Prostate gland (tissue), 2 donors: ENCODE results near the gene TMEM169. TPM values are rescaled to one million over a fixed set of nuclear protein-coding genes. Genes with fewer than 3 reads are reported as not detected.

Source experiments
- DNase-seq: peaks from one replicate; pipeline ENCODE4 v3.0.0-alpha.2; 2019; ENCODE audit warnings: low spot score
- H3K27ac ChIP-seq, 2 donors: fragments of 200-600 bp; sonication (generic); 2 replicates each; pipeline ENCODE4 v1.5.1; 2017 to 2019
- H3K27me3 ChIP-seq: fragments of 200-600 bp; sonication (generic); replicated peaks from 2 replicates; pipeline ENCODE4 v1.5.1; 2019; ENCODE audit not compliant: insufficient read depth
- H3K36me3 ChIP-seq, 2 donors: fragments of 200-600 bp; sonication (generic); 1 replicate in 1 of 2; 2 replicates in 1 of 2; pipeline versions ENCODE4 v1.5.1 to v1.8.1; 2017 to 2019
- H3K4me1 ChIP-seq: fragments of 200-600 bp; sonication (generic); replicated peaks from 2 replicates; pipeline ENCODE4 v1.5.1; 2019
- H3K4me3 ChIP-seq, 2 donors: fragments of 200-600 bp; sonication (generic); 2 replicates each; pipeline ENCODE4 v1.5.1; 2017 to 2019
- H3K9me3 ChIP-seq: fragments of 200-600 bp; sonication (generic); 2 replicates; pipeline ENCODE4 v1.5.1; 2017
- POLR2A ChIP-seq: fragments of 450-650 bp; IDR thresholded peaks from one replicate; pipeline ENCODE4 v1.6.1; 2016; ENCODE audit warnings: antibody characterized with exemption, mild to moderate bottlenecking
- POLR2AphosphoS5 ChIP-seq: sonication (generic); formaldehyde crosslinking; IDR thresholded peaks from one replicate; pipeline ENCODE4 v1.6.1; 2017; ENCODE audit warnings: antibody characterized with exemption
- WGBS: methylation state at CpG from one replicate; pipeline ENCODE4 v1.1.5; 2018; 5-methylcytosine and 5-hydroxymethylcytosine counted together
- intact Hi-C: fragments of 100-400 bp; cut with DNase I; formaldehyde crosslinking; loops from one replicate; pipeline ENCODE4 v1.14.2; 2022
- total RNA-seq, 2 donors: library from RNA; depleted of rRNA; stranded (reverse); fragments of >200 nt; gene quantifications; one replicate each; pipeline ENCODE4 v1.1.0, GENCODE V29; 2016
- TF ChIP-seq, protein P1 (sequence below), 4 experiments: fragments of 200-600 bp in 2 of 4; fragments of 450-650 bp in 2 of 4; sonication (generic) in 2 of 4; IDR thresholded peaks; 1 replicate in 3 of 4; 2 replicates in 1 of 4; pipeline ENCODE4 v1.5.1; 2016 to 2019; ENCODE audit warnings: antibody characterized with exemption in 4 of 4, mild to moderate bottlenecking in 2 of 4, moderate library complexity in 2 of 4

TMEM169 gene
- total RNA-seq, 2 donors from 2014 or later = 0.80 to 1.1 TPM

DNA sequence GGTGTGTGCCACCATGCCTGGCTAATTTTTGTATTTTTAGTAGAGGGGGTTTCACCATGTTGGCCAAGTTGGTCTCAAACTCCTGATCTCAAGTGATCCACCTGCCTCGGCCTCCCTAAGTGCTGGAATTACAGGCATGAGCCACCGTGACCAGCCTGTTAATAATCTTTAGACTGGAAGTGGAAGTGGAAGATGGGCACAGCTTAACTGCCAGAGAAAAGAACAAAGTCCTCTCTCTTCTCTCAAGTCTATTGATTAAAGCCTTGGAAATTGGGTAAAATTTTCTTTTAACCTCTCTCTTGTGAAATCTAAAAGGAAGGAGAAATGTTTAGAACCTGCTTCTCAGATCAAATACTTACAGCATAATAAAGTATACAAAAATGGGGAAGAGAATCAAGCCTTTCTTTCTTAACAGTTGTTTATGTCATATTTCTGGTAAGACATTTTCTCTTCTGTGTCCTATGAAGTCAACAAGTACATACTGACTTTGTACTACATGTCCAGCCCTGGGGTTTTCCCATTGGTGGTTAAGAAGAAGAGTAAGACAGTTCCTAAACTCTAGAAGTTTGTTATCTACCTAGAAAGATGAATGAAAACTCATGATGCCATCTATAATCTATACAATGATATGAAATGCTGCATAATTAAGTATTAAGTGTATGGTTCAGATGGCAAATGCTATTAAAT is 4.6 kb downstream of the TMEM169 start:
- Histone ChIP-seq H3K27ac (no peak overlapping the region), H3K27me3 (no peaks in the 10 kb centered on the region), H3K4me3 (no peak overlapping the region), H3K36me3 (no peaks in the 10 kb centered on the region), H3K9me3 (no peaks in the 10 kb centered on the region), H3K4me1 (no peaks in the 10 kb centered on the region)
- TF ChIP-seq, protein P1, sequence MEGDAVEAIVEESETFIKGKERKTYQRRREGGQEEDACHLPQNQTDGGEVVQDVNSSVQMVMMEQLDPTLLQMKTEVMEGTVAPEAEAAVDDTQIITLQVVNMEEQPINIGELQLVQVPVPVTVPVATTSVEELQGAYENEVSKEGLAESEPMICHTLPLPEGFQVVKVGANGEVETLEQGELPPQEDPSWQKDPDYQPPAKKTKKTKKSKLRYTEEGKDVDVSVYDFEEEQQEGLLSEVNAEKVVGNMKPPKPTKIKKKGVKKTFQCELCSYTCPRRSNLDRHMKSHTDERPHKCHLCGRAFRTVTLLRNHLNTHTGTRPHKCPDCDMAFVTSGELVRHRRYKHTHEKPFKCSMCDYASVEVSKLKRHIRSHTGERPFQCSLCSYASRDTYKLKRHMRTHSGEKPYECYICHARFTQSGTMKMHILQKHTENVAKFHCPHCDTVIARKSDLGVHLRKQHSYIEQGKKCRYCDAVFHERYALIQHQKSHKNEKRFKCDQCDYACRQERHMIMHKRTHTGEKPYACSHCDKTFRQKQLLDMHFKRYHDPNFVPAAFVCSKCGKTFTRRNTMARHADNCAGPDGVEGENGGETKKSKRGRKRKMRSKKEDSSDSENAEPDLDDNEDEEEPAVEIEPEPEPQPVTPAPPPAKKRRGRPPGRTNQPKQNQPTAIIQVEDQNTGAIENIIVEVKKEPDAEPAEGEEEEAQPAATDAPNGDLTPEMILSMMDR (IDR thresholded peaks at IDR 0.05) = no peak
- no peak for TF ChIP-seq POLR2AphosphoS5
- no peak for TF ChIP-seq POLR2A
- 92% methylated on average over 2 of the region's 2 CpGs for WGBS
- intact Hi-C loops = no loop called here
- DNase-seq = no peak

- WGBS = 96% methylated on average over 1 of the region's 1 CpG
- H3K9me3 ChIP-seq = no peaks in the 10 kb centered on the region
- no peak for TF ChIP-seq POLR2AphosphoS5
- TF ChIP-seq, protein P1 (IDR thresholded peaks at IDR 0.05) = no peak
- TF ChIP-seq POLR2A = no peak
- H3K27me3 ChIP-seq = no peaks in the 10 kb centered on the region
- DNase-seq = no peak
- intact Hi-C loops = no loop called here
- no peak overlapping the region for H3K4me3 ChIP-seq
- no peaks in the 10 kb centered on the region for H3K36me3 ChIP-seq
- H3K4me1 ChIP-seq = no peaks in the 10 kb centered on the region
- H3K27ac ChIP-seq = no peak overlapping the region
Observed at GRCh38 chr2:216090369-216090786, 8.7 kb downstream of the TMEM169 start.

GRCh38 chr2:216092646-216093045 is 10.9 kb downstream of the TMEM169 start:
- Histone ChIP-seq H3K4me1 (no peaks in the 10 kb centered on the region), H3K27ac (no peak overlapping the region), H3K4me3 (no peak overlapping the region), H3K27me3 (no peaks in the 10 kb centered on the region), H3K36me3 (no peaks in the 10 kb centered on the region), H3K9me3 (no peaks in the 10 kb centered on the region)
- TF ChIP-seq, protein P1 (IDR thresholded peaks at IDR 0.05) = no peak
- TF ChIP-seq POLR2AphosphoS5 (no peak), POLR2A (no peak)
- intact Hi-C loops = no loop called here
- WGBS = 87% methylated on average over 2 of the region's 2 CpGs
- DNase-seq = no peak

- TF ChIP-seq POLR2AphosphoS5 (no peak), POLR2A (no peak)
- TF ChIP-seq, protein P1 (IDR thresholded peaks at IDR 0.05) = no peak
- intact Hi-C loops = no loop called here
- no peak overlapping the region for H3K27ac ChIP-seq
- no peak overlapping the region for H3K4me3 ChIP-seq
- WGBS = 67% methylated on average over 3 of the region's 3 CpGs
- H3K9me3 ChIP-seq = no peaks in the 10 kb centered on the region
- no peaks in the 10 kb centered on the region for H3K36me3 ChIP-seq
- no peaks in the 10 kb centered on the region for H3K27me3 ChIP-seq
- H3K4me1 ChIP-seq = no peaks in the 10 kb centered on the region
- no peak for DNase-seq
Observed at GRCh38 chr2:216094701-216095100, 13.0 kb downstream of the TMEM169 start.
